Lower lobe of right lung (tissue), 2 donors: ENCODE measurements around the gene WDFY4. TPM values are rescaled to one million over a fixed set of nuclear protein-coding genes. Genes with fewer than 3 reads are reported as not detected.

Source experiments
- ATAC-seq, 2 donors: fragments of 200-7000 bp; cut with Tn5 transposase; one replicate each; pipeline ENCODE4 v1.9.1; 2020 to 2022; ENCODE audit warnings: mild to moderate bottlenecking in 2 of 2, moderate library complexity in 2 of 2
- DNase-seq: peaks from one replicate; pipeline ENCODE4 v3.0.0-alpha.2; 2020
- H3K27ac ChIP-seq: fragments of 200-600 bp; one replicate; pipeline ENCODE4 v1.8.0; 2022
- H3K27me3 ChIP-seq: fragments of 200-600 bp; one replicate; pipeline ENCODE4 v1.8.0; 2022; ENCODE audit warnings: low read depth
- H3K36me3 ChIP-seq: fragments of 200-600 bp; one replicate; pipeline ENCODE4 v1.8.0; 2022; ENCODE audit warnings: mild to moderate bottlenecking
- H3K4me1 ChIP-seq: fragments of 200-600 bp; one replicate; pipeline ENCODE4 v1.8.0; 2022
- H3K4me3 ChIP-seq: fragments of 200-600 bp; one replicate; pipeline ENCODE4 v1.8.0; 2022; ENCODE audit warnings: mild to moderate bottlenecking
- H3K9me3 ChIP-seq: fragments of 200-600 bp; one replicate; pipeline ENCODE4 v1.8.0; 2022
- CTCF ChIP-seq: fragments of 200-600 bp; IDR thresholded peaks from one replicate; pipeline ENCODE4 v1.8.0; 2022; ENCODE audit warnings: antibody characterized with exemption, mild to moderate bottlenecking
- intact Hi-C: fragments of 100-400 bp; cut with DNase I; formaldehyde crosslinking; loops from one replicate; pipeline ENCODE4 v1.11.0; 2022
- total RNA-seq: library from RNA; stranded (reverse); fragmentation: NEBNext Ultra II Directional; extraction: Animal tissue kit (Norgen Biotek cat#: 25700); gene quantifications from one replicate; pipeline ENCODE4 v1.2.1, GENCODE V29; 2021
- donor health status: DM: no; HTN: yes; CAD: no; lungs with severe emphysema.

The WDFY4 gene
- total RNA-seq, 1 donor from 2014 or later: 44.4 TPM

- no peak for TF ChIP-seq CTCF
- H3K27ac ChIP-seq: no peak overlapping the region
- H3K36me3 ChIP-seq: peaks cover 6% of the 10 kb centered on the region
- no peaks in the 10 kb centered on the region for H3K27me3 ChIP-seq
- DNase-seq (no peak), ATAC-seq (no peak)
- no peaks in the 10 kb centered on the region for H3K9me3 ChIP-seq
- no peak overlapping the region for H3K4me3 ChIP-seq
- intact Hi-C loops: no loop called here
- peaks cover 10% of the 10 kb centered on the region for H3K4me1 ChIP-seq
These were observed 37.8 kb downstream of the WDFY4 start for GRCh38 chr10:48722153-48723145.

- H3K27me3 ChIP-seq: no peaks in the 10 kb centered on the region
- no peak overlapping the region for H3K27ac ChIP-seq
- H3K4me3 ChIP-seq: no peak overlapping the region
- no peak for DNase-seq
- no peak for TF ChIP-seq CTCF
- peaks cover 12% of the 10 kb centered on the region for H3K36me3 ChIP-seq
- H3K9me3 ChIP-seq: no peaks in the 10 kb centered on the region
- H3K4me1 ChIP-seq: peaks cover 10% of the 10 kb centered on the region
- no peak for ATAC-seq
- intact Hi-C loops: no loop called here
These were observed 39.5 kb downstream of the WDFY4 start for GRCh38 chr10:48724127-48724526.

GRCh38 chr10:48725708-48726107 lies 41.0 kb downstream of the WDFY4 start:
- TF ChIP-seq CTCF: no peak
- DNase-seq (no peak), ATAC-seq (no peak)
- Histone ChIP-seq H3K27me3 (no peaks in the 10 kb centered on the region), H3K27ac (no peak overlapping the region), H3K4me1 (peaks cover 10% of the 10 kb centered on the region), H3K4me3 (no peak overlapping the region), H3K9me3 (no peaks in the 10 kb centered on the region), H3K36me3 (peaks cover 12% of the 10 kb centered on the region)
- intact Hi-C loops: no loop called here

- ATAC-seq (no peak), DNase-seq (no peak)
- H3K27ac ChIP-seq: no peak overlapping the region
- no peak for TF ChIP-seq CTCF
- peaks cover 5% of the 10 kb centered on the region for H3K36me3 ChIP-seq
- intact Hi-C loops: no loop called here
- H3K27me3 ChIP-seq: no peaks in the 10 kb centered on the region
- no peaks in the 10 kb centered on the region for H3K9me3 ChIP-seq
- no peak overlapping the region for H3K4me3 ChIP-seq
- H3K4me1 ChIP-seq: peaks cover 10% of the 10 kb centered on the region
These were observed 43.2 kb downstream of the WDFY4 start for GRCh38 chr10:48727866-48728265.

- no peak for TF ChIP-seq CTCF
- Histone ChIP-seq H3K27me3 (no peaks in the 10 kb centered on the region), H3K36me3 (peaks cover 5% of the 10 kb centered on the region), H3K4me3 (no peak overlapping the region), H3K9me3 (no peaks in the 10 kb centered on the region), H3K4me1 (peaks cover 10% of the 10 kb centered on the region), H3K27ac (no peak overlapping the region)
- intact Hi-C loops: no loop called here
- DNase-seq (no peak), ATAC-seq (no peak)
These were observed 44.5 kb downstream of the WDFY4 start for GRCh38 chr10:48729222-48729621.
